GM18499 (cell line): ENCODE data around the gene PAWR.
A peak's percentile ranks its signal among the peaks of the same experiment; 100 is the strongest.
"Not testable (repeated sequence)": the region's sequence is repeated elsewhere in the genome, so short reads cannot be mapped to it uniquely, and the experiment has no call there.

Experiments used
- ATAC-seq: cut with Tn5 transposase; IDR thresholded peaks from one replicate; pipeline ENCODE4 v1.9.1; 2021; ENCODE audit warnings: moderate number of reproducible peaks; ENCODE audit not compliant: insufficient read depth, unreplicated experiment

The PAWR gene

DNA sequence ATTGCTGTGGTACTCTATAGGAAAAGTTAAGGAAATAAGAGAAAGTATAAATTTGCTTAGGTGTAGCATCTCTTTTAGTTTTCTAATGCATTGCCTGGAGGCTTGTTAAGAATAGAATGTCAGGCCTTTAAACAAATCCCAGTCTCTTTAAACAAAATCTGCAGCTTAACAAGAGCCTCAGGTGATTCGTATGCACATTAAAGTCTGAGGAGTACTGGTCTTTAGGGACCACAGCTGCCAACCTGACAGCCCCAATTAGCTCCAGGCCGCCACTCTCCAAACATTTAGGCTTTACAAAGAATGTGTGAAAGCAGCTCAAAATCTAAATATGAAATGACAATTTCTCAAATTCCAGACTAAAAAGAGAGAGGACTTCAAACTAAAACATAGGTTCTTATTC lies 35.7 kb downstream of the PAWR start:
- no peak for ATAC-seq

GRCh38 chr12:79652521-79652920 lies 38.2 kb downstream of the PAWR start:
- no peak for ATAC-seq

GRCh38 chr12:79650440-79650839 lies 40.3 kb downstream of the PAWR start:
- ATAC-seq = no peak

DNA sequence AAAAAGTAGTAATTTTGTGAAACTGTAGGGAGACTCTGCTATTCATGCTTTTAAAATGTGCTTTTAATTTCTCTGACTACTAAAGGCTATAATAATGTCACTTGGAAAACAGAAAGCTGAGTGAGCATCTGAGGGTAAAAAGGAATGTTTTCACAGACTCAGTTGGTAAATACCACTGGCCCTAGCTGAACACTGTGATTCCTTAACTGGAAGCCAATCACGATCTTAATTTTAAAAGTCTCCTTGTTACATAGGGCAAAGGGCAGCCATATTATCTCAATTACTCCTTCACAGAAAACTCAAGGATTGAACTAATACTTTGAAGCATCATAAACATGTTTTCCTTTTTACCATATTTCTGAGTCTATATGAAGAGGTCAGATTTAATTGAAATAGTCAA lies 41.9 kb downstream of the PAWR start:
- no peak for ATAC-seq

GRCh38 chr12:79646843-79647242 lies 43.9 kb downstream of the PAWR start:
- not testable (repeated sequence) for ATAC-seq

DNA sequence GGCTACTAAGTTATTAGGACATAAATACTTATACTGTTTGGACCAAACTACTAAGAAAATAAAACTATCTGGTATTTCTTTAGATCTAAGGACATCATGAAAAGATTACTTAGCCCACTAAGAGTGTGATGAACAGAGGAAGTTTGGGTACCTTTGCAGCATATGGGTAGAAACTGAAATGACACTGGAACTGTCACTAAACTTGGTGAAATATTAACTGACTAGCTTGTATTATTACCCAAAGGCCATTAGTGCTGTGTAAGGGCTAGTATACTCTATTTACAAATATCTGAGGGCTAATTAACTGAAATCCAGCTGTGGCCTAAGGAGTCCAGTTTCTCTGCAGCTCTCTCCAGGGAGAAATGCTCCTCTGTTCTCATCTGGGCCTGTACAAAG lies 45.5 kb downstream of the PAWR start:
- ATAC-seq = peak; percentile 90

DNA sequence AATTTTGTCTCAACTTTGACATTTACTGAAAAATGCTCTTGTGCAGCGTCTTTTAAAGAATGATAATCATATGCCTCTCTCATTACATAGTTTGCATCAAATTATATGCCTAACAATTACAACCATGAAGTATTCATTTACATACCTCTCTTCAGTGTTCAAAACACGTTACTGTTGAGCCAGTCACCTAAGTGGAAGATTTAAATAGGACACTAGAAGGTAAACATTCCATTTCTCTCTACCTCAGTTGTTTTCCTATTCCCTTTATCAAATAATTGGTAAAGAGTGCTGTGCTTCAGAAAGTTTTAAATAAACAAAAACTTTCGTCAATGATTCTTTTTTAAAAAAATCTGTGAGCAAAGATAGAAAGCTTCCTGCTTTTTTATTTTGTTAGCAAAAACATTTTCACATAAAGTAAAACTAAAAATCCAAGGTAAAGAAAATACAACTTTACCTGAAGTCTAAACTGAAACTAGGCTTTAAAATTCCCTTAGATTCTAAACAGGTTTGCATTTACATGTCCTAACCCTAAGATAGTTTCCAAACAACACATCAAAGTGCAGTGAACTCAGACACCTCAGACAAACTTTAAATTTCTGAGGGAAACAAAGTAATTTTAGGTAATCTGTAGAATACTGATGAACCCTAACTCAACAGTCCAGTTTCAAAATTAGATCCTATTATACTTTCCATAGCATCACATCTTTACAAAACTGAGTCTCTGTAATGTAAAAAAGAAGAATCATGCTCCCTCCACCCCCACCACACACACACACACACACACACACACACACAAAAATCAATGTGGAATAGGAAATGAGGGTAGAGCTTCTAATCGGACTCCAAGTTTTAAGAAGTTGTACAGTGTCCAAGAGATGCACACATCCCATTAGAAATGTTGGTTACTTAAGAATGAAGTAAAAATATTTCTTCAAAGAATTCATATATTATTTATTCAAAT lies 46.2 kb downstream of the PAWR start:
- ATAC-seq = no peak

DNA sequence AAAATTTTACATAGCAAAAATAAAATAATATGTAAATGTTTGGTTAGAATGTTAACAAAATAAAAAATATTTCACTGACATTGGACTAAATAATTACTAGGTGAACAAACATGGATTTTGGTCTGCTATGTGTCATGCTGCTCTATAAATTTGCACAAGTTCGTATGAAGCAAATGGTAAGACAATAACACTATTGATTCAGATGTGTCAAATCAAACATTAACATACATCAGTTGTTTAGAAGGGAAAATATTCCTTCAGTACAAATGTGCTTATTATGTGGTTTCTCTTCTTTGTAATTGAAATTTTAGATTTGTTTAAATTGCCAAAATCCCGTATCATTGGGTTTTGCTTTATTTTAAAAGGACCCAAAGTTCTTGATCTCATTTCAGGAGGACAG lies 46.9 kb downstream of the PAWR start:
- ATAC-seq = no peak

- ATAC-seq = no peak
Observed at GRCh38 chr12:79638490-79638889, 52.3 kb downstream of the PAWR start.

GRCh38 chr12:79637093-79637492 lies 53.7 kb downstream of the PAWR start:
- no peak for ATAC-seq

DNA sequence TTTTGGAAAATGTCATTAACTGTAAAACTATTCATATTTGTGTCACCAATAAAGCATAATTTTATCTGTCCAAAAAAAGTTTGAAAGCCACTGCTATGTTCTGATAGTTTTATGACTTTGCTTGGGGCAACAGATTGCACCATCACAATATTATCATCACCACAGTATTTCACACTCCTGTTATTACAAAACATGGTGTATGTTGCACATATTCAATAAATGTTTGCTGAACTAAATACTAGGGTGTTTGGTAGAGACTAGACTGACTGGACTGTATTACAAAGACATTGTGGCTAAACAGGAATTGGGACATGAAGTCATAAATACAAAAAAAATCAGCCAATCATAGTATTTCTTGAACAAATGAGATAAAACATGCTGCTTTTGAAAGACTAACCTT lies 55.1 kb downstream of the PAWR start:
- ATAC-seq = no peak

- ATAC-seq = no peak
Observed at GRCh38 chr12:79634957-79635471, 55.8 kb downstream of the PAWR start.

DNA sequence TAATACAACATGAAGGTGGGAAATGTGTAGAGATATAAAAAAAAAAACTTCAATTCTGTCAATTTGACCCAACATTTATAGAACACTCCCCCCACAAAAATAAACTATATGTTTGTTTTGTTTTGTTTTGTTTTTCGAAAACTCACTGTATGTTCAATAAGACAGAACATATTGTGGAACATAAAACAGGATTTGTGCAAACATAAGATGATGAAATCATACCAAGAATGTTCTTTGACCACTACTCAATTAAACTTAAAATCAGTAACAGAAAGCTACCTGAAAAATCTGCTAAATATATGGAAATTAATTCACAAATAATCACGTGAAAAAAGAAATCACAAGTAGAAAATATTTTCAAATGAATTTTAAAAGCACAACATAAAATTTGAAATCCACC lies 61.2 kb downstream of the PAWR start:
- ATAC-seq = no peak

GRCh38 chr12:79626735-79627134 lies 64.0 kb downstream of the PAWR start:
- ATAC-seq = not testable (repeated sequence)

DNA sequence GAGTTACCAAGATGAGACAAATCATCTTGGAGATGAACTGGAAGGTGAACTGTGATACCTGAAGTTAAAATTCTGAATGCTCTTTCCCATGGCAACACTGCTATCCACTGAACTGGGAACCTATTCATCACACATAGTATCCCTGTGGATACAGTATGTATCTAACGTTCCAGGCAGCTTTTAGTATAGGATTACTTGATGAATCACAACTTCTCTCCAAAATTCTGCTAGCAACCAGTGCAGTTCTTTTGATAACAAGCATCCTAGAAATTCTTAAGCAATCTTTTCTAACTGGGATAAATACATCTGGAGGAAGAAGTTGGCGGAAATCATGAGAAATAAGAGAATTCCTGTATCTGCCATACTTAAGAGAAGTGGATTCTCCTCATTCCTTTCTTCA lies 66.4 kb downstream of the PAWR start:
- no peak for ATAC-seq

- ATAC-seq = no peak
Observed at GRCh38 chr12:79619872-79620562, 70.7 kb downstream of the PAWR start.

GRCh38 chr12:79618848-79619404 lies 71.8 kb downstream of the PAWR start:
- ATAC-seq = no peak

GRCh38 chr12:79617696-79618095 lies 73.1 kb downstream of the PAWR start:
- ATAC-seq = no peak

DNA sequence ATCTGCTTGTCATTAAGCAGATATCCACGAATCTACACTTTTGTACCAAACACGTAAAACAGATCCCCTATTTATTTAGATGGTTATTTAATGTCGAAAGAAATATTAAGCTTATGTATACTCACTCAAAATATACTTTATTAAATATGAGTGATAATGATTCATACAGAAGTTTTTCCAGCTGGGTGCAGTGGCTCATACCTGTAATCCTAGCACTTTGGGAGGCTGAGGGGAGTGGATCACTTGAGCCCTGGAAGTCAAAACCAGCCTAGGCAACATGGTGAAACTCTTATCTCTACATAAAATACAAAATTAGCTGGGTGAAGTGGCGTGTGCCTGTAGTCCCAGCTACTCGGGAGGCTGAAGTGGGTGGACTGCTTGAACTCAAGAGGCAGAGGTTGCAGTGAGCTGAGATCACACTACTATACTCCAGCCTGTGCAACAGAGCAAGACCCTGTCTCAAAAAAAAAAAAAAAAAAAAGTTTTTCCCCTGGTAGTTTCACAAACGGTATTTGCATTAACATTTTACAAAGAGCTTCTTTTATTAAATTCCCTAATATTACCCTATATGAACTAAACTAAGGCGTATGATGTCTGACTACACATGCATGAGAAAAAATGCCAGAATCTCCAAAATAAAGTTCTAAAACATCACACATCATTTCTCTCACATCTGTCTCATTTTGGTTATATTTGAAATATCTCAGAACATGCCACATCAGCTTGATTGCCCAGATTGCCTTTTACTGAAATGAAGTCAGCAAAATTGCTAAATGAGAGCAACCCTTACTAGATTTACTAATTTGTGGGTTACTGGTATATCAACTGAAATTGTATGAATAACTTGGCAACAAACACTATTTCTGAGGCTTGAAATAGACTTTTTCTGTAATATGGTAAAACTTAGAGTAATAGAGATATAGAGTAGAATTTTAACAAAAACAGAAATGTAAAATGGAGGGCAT lies 74.9 kb downstream of the PAWR start:
- ATAC-seq = peak; percentile 43

DNA sequence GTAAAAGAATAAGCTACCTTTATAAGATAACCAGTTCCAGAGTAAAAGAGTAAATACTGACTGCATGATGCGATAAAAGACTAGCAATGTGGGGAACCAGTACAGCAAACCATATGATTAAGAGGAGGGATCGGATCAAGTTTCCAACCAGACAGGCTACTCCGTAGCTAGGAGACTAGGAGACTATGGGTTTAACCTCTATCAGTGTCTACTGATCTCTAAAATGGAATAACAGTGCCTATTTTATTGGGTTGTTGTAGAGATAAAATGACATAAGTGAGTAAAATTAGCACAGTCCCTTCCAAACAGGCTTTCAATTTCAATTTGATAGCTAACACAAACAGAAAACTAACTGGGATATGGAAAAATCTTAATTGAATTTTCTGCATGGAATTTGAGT lies 76.0 kb downstream of the PAWR start:
- ATAC-seq = no peak
